HG03064 (cell line): ENCODE results near the gene TNNI3.
A peak's percentile ranks its signal among the peaks of the same experiment; 100 is the strongest.
"Not testable (repeated sequence)": the region's sequence is repeated elsewhere in the genome, so short reads cannot be mapped to it uniquely, and the experiment has no call there.

Source experiments
- ATAC-seq: cut with Tn5 transposase; IDR thresholded peaks from one replicate; pipeline ENCODE4 v1.9.1; 2021; ENCODE audit warnings: low read depth; ENCODE audit not compliant: unreplicated experiment

The TNNI3 gene

DNA sequence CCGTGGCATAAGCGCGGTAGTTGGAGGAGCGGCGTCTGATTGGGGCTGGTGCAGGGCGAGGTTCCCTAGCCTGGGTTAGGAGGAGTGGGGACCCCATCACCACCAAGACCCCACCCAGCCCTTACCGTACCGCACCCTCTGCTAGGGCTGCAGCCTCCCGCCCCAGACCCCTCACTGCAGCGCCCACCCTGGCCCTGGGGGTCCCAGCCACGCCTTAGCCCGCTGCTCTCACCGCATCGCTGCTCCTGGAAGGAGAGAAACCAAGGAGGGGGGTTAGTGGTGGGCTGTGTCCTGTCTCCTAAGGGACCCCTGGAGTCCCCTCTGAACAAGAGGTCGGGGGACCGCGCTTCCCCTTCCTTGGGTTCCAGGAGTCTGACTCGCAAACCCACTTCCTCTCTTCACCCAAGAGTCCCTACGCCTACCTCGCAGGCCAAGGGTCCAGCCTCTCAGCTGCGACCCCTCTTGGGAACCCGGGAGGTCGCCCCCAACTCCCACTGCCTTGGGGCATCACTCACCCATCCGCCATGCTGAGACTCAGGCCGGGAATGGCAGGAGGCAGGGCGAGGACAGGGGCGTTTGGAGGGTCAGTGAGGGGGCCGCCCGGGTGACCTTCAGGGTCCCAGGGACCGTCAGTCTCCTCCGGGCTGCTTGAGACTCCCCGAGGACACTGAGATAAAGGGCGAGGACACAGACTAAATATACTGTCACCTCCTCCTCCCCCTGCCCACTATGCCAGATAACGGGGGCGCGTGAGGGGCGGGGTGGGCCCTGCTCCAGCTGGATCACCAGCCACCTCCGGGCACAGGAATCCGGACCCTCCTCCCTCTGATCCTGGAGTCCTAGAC, at the start of gene TNNI3:
TNNI3 (minus strand) TSS at position 669 of the 845 bp plus-strand sequence; CDS start at position 526, 143 bp downstream.
- no peak for ATAC-seq

DNA sequence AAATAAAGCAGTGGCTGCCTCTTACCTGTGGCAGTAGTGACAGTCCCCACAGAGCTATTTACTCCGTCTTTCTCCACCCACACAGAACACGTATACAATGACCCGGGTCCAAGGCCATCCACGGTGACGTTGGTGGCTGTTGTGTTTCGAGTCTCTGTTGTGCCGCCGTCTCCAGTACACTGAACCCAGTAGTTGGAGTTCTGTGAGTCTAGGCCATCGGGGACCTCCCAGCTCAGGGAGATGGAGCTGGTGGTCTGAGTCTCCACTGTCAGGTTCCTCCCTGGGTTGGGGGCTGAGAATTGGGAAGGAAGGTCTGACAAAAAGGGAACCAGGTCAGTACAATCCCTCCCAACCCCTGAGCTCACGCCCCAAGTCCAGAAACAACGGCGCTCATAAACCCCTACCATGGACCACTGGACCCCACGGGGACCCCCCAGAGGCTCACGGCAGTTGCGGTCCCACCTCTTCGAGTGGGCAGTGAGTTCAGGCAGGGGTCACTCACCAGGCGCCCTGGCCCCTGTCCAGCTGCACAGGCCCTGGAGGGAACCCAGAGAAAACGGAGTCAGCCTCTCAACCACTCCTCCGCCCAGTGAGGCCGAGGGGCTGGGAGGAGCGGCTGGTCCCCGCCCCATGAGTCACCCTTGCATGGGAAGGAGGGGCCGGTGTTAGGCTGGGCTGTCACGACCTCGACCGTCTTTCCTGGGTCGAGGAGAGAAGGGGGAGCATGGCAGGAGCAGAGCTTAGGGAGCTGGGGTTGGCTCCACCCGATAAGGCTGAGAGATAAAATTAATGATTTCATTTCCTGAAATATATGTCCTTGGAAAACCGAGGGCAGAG, 49.4 kb upstream of the TNNI3 start:
- no peak for ATAC-seq

DNA sequence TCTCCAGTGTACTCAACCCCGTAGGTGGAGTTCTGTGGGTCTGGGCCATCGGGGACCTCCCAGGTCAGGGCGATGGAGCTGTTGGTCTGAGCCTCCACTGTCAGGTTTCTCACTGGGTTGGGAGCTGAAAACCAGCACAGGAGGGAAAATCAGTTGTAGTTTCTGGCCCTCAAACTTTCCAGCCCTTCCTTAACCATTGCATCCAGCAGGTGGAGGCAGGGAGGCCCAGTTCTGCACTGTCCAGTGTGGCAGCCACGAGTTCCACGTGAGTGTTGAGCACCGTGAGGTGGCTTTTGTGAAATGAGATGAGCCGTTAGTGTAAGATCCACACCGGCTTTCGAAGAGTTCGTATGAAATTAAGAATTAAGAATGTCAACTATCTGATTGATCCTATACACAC, 44.7 kb upstream of the TNNI3 start:
- not testable (repeated sequence) for ATAC-seq

DNA sequence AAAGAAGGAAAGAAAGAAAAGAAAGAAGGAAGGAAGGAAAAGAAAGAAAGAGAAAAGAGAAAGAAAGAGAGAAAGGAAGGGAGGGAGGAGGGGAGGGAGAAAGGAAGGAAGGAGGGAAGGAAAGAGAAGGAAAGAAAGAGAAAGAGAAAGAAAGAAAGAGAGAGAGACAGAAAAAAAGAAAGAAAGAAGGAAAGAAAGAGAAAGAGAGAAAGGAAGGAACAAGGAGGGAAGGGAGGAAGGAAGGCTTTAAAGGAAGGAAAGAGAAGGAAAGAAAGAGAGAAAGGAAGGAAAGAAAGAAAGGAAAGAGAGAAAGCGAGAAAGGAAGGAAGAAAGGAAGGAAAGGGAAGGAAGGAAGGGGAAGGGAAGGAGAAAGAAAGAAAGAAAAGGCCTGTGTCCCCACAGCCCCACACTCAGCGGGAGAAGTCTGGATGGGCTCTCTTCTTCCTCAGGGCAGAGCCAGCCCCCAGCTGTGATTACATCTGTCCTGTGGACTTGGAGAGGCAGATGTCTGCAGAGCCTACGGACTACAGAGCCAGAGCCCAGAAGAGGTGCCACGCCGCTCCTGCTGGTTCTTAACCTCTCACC, 42.2 kb upstream of the TNNI3 start:
- ATAC-seq, result no peak

DNA sequence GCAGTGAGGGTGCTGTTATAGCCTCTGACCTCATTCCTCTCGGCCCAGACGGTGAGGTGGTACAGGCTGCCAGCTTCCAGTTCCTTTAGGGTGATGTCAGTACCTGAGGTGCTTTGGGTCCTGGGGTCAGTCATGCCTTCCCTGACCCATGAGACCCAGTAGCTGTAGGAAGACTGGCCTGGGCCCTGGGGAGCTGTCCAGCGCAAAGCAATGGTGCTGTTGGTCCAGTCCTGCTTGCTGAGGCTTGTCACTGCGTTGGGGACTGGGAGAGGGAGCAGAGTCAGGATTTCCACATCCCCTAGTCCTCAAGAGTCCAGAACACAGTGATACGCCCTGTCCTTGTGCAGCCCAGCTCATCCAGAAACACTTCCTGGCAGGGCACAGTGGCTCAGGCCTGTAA, 41.1 kb upstream of the TNNI3 start:
- no peak for ATAC-seq

DNA sequence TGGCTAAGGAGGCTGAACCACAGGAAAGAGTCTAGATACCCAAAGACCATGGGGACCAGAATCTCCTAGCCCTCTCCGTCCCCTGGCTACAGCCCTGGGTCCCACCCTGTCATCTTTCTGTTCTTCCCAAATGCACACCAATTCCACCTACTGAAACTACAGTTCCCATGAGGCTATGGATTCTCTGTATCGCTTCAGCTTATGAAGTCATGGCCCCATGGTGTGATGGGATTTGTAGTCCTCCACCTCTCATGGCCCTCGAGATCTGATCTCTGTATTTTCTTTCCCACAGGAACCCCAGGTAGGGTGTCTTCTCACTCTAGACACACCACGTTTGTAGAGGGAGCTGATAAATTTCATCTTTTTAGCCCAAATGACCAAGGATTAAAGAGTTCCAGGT, 40.0 kb upstream of the TNNI3 start:
- ATAC-seq, result no peak

DNA sequence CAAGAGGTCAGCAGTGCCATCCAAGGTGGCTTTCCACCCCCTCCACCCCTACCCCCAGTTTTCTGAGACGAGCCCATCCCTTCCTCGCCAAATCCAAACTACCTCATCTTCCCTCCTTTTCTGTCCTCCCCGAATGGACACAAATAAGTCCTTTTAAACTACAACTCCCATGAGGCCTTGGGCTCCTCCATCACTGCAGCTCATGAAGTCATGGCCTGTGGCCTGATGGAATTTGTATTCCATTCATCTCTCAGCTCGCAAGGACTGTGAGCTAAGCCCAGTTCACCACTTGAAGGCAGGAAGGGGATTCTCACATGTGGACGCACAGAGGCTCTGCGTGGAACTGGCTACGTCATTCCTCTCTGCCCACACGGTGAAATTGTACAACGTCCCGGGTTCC, 39.3 kb upstream of the TNNI3 start:
- ATAC-seq, result no peak

DNA sequence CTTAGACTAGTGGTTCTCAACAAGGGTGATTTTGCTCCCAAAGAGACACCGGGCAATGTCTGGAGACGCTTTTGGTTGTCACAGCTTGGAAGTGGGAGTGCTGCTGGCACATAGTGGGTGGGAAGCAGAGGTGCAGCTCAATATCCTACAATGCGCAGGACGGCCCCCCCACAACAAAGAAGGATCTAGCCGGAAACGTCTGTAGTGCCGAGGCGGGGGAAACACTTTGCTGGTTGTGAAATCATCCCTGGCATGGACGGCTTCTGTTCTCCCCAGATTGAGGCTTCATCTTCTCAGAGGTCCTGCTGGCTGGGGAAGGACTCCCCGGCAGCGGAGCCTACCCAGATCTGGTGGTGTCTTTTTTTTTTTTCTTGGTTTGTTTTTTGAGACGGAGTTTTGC, 35.9 kb upstream of the TNNI3 start:
- ATAC-seq, result no peak

DNA sequence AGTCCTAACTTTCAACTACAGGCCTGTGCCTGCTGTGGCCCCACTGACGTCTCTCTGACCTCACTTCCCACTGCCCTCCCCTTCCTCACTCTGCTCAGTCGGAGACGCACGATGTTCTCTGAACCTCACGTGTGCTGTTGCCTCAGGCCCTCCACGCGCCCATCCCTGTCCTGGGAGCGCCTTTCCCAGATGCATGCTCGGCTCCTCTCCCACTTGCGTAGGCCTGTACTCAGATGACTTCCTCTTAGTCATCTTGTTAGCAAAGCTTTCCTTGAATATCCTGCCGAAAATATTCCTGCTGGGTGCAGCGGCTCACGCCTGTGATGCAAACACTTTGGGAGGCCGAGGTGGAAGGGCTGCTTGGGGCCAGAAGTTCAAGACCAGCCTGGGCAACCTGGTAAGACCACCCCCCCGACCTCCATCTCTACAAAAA, 31.9 kb upstream of the TNNI3 start:
- no peak for ATAC-seq

DNA sequence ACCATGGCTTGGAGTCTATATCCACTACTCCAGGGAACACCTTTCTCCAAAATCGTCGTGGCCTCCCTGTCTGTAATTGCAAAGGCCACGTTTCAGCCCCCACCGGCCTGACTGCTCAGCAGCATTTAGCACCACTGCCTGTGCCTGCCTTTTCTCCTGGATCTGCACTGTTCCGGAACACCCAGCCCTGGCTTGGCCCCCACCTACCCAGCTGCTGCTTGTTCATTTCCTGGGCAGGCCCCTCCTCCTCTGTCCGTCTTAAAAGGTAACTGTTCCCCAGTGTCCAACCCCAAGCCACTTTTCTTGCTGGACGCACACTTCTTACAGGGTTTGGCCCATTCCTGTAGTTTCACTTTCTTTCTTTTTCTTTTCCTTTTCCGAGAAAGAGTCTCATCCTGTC, 31.1 kb upstream of the TNNI3 start:
- no peak for ATAC-seq

DNA sequence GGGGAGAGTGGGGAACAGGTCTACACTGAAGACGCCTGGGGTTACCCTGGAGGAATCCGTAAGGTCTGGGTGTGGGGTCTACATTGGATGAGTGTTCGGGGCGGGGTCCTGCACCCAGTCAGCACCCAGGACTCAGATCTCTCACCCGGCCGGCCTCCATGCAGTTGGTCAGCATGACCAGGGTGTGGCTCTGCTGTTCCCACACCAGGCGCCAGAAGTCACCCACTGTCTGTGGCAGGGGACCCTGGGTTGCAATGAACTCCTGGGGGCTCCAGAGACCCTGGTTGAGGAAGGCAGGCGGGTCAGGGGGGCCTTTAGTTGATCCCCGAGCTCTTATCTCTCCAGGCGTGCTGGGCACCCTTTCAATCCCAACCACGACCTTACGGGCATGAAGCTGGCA, 28.5 kb upstream of the TNNI3 start:
- ATAC-seq, result no peak

DNA sequence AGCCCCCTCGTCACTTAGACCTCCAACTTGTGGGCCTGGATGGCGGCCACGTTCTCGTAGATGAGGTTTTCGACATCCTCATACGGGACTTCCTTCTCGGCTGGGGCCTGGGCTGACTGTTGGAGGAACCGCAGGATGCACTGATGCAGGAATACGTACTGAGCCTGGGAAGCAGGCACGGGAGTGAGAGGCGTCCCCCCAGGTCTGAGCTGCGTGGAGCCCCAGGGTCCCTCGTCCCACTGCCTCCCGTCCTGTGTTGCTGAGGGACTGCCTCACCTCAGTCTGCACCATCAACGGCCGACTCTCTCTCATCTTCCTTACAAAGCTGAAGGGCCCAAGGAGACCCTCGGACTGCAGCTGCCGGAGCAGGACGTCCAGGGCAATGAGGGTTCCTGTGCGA, 24.2 kb upstream of the TNNI3 start:
- no peak for ATAC-seq

DNA sequence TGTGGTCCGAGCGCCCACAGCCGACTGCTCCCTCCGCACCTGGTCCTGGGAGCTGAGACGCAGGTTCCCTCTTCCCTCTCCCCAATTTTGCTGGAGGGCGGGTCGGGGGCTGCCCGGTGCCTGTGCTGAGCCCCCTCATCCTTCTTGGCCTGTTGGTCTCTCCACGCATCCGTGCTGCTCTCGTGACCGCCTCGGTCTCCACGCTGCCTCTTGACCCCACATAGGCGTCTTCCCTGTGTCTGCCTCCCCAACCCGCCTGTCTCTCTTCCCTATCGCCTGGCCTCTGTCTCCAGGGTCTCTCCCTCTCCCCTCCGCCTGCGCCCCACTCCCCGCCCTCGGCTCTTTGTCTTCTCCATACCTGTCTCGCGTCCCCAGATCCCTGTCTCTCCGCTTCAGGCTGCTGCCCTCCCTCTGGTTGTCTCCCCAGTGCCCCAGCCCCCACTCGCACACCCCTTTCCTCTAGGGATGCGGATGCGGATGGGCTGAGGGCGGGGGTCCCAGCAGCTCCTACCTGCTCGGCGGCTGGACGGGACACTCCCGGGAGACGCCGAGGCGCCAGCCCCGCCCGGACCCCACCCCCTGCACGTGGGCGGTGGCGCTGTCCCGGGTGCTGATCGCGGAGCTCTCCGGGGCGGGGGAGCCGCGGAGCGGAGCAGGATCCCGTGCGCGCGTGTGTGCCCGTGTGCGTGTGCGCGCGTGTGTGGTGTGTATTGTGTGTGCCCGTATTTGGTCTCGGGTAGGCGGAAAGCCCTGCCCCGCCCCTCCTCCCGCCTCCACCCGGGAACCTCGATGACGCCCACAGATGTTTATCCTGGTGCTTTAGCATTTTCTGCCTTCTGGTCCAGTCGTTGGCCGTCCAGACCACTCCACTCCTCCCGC, 22.3 kb upstream of the TNNI3 start, which contains the start of gene SYT5:
SYT5 (minus strand) TSS at position 684 of the 879 bp plus-strand sequence. CDS start 1,248 bp downstream, outside the sequence.
- ATAC-seq, result no peak

DNA sequence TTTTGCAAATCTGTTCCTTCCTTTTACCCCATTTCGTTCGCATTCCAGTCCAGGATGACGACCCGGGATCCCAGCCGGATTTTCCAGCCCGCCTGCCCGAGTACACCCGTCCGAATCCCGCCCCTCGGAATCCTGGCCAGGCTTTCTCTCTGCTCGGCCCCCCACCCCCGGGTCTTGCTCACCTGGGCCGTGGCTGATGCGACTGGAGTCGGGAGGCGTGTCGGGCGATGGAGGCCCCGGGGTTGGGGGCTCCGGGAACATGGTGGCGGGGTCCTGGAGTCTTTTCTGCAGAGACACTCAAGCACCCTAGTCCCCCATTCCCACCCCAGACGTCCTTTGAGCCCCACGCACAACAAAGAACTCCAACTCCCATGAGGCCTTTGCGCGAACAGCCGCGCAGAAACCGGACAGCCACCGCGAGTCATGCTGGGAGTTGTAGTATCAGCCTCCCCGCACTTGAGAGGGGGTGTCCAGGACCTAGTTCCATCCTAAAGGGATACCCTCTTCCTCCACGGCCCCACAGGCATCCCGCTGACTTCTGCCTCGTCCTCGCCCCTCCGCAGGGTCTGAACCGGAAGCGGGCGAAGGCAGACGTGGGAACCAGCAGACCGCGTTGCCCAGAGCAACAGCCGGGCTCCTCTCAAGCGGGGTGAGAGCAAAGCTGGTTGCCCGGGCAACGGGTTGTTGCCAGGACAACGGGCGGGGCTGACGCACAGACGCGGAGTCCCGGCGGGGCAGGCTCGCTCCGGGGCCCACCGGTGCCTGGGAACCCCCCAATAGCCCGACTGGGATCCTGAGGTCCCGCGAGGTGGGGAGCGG, 21.5 kb upstream of the TNNI3 start:
- ATAC-seq, result peak; percentile 60

DNA sequence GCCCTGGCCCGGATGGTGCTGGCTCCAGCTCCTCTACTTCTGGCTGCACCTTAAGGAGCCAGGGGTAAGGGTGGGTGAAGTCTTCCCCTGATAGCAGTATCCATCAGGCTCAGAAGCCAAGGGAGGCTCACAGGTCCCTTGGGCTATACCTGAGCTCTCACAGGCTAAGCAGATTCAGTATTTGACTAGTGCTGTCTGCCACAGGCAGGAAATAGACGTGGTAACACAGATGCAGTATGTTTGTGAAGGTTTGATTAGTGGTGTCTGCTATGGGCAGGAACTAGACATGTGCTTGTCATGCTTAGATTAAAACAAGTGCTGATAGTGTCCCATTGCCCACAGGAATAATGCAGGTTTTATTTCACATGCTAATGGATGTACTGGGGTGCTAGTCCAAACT, 18.5 kb upstream of the TNNI3 start:
- ATAC-seq, result no peak

DNA sequence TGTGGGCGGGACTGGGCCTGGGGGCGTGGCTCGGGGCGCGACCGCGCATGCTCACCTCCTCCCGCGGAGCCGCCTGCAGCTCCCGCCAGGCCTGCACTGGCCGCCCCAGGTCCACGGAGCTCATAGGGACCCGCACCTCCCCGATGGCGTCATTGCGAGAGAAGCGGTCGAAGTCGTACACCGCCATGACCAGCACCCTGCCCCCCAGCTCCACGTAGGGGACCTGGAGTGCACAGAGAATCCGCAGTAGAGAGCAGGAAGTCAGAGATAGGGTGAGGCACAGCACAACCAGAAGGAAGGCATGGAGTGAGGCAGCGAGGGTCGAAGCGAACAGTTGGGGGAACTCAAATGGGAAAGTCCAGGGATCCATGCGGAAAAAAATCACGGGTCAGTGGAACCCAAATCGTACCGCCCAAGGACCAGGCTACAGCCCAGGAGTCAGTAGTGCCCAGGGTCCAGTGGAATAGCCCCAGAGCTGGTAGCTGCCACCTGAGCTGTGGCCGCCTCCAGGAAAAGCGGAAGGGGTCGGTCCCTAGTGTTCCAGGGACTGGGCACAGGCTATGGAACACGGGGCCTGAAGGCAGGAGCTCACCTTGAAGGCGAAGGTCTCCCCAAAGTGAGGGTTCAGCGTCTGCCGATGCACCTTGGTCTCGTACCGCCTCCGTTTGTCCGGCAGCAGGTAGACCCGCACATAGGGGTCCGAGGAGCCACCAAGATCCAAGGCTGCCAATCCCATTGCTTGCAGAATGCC, 17.8 kb upstream of the TNNI3 start:
- no peak for ATAC-seq

DNA sequence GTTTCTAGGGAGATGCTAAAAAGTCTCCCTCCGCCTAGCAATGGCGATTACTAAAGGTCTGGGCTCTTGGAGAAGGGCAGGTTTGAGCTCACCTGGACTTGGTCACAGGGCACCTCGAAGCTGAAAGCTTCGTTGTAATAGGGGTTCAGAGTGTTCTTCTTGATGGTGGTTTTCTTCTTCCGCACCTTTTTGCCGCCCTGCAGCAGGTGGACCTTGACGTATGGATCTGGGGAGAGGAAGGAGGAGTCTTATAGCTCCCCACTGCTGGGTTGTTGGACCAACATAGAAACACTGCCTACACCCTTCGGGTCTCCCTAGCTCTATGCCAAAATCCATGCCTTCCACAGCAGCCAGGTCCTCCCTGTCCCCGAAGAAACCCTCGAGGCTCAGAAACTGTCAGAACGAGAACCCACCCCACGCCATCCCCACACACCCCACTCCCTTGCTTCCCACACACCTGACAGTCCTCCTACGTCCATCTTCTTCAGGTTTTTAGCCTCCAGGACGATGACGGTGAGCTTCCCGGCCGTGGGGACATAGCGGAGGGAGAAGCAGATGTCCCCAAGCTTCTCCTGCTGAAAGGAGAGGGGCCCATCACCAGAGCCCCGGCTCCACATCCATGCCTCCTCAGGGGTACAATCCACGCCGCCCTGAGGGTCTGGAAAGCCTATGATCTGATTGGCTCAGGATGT, 17.0 kb upstream of the TNNI3 start:
- no peak for ATAC-seq
